Esophagus muscularis mucosa (tissue), 4 donors: ENCODE measurements around the gene HEATR5A.

Source experiments
- EP300 ChIP-seq: sonication (generic); formaldehyde crosslinking; IDR thresholded peaks from one replicate; pipeline ENCODE4 v1.6.1; 2017; ENCODE audit warnings: antibody characterized with exemption
- POLR2A ChIP-seq: fragments of 450-650 bp; IDR thresholded peaks from one replicate; pipeline ENCODE4 v1.6.1; 2017; ENCODE audit warnings: antibody characterized with exemption, moderate library complexity, mild to moderate bottlenecking, low read depth
- POLR2AphosphoS5 ChIP-seq, 2 donors: sonication (generic); formaldehyde crosslinking; IDR thresholded peaks; one replicate each; pipeline ENCODE4 v1.6.1; 2017; ENCODE audit warnings: antibody characterized with exemption in 2 of 2
- TF ChIP-seq, protein P1 (sequence below), 3 experiments: fragments of 200-600 bp in 2 of 3; fragments of 450-650 bp in 1 of 3; sonication (generic) in 2 of 3; IDR thresholded peaks; one replicate each; pipeline ENCODE4 v1.5.1; 2017 to 2019; ENCODE audit warnings: antibody characterized with exemption in 3 of 3, mild to moderate bottlenecking in 2 of 3, moderate library complexity in 1 of 3

DNA sequence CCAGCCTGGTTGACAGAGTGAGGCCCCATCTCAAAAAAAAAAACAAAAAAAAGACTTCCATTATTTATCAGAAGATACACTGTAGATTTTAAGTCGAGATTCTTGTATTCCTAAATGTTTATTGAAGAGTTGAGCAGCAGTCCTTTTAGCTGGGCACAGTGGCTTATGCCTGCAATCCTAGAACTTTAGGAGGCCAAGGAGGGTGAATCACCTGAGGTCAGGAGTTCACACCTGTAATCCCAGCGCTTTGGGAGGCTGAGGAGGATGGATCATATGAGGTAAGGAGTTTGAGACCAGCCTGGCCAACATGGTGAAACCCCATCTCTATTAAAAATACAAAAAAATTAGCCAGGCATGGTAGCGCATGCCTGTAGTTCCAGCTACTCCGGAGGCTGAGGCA is 57.6 kb downstream of the HEATR5A start:
- TF ChIP-seq, protein P1, sequence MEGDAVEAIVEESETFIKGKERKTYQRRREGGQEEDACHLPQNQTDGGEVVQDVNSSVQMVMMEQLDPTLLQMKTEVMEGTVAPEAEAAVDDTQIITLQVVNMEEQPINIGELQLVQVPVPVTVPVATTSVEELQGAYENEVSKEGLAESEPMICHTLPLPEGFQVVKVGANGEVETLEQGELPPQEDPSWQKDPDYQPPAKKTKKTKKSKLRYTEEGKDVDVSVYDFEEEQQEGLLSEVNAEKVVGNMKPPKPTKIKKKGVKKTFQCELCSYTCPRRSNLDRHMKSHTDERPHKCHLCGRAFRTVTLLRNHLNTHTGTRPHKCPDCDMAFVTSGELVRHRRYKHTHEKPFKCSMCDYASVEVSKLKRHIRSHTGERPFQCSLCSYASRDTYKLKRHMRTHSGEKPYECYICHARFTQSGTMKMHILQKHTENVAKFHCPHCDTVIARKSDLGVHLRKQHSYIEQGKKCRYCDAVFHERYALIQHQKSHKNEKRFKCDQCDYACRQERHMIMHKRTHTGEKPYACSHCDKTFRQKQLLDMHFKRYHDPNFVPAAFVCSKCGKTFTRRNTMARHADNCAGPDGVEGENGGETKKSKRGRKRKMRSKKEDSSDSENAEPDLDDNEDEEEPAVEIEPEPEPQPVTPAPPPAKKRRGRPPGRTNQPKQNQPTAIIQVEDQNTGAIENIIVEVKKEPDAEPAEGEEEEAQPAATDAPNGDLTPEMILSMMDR (IDR thresholded peaks at IDR 0.05) = no peak
- TF ChIP-seq POLR2A (no peak), POLR2AphosphoS5 (IDR thresholded peaks at IDR 0.05) (no peak), EP300 (no peak)
